Measurements from ENCODE around the gene SLIT3.

SLIT3 gene

DNA sequence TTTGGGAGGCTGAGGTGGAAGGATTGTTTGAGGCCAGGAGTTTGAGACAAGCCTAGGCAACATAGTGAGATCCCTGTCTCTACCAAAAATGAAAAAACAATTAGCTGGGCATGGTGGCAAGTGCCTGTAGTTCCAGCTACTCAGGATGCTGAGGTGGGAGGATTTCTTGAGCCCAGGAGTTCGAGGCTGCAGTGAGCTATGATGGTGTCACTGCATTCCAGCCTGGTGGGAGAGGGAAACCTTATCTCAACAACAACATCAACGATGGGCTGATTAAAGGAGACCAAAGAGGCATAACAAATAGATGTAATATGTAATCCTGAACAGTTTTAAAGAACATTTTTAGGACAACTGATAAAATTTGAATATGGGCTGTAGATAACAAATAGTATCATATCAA lies 687.5 kb downstream of the SLIT3 start:
- DNase-seq, result peak; percentile 25

DNA sequence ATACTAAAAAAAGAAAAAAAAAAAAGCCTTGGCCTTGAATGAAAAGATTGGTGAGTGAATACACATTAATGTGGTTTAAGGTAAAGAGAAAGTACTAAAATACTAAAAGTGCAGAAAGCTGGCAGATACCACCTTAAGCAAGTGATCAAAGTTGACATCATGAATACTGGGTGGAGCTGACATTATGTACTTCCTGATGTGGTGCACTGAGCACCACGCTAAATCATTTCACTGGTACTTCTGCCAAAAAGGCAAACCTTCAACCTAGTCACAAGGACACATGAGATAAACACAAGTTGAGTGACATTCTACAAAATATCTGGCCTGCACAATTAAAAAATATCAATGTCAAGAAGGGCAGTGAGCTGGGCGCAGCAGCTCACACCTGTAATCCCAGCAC lies 687.9 kb downstream of the SLIT3 start:
- no peak for DNase-seq

DNA sequence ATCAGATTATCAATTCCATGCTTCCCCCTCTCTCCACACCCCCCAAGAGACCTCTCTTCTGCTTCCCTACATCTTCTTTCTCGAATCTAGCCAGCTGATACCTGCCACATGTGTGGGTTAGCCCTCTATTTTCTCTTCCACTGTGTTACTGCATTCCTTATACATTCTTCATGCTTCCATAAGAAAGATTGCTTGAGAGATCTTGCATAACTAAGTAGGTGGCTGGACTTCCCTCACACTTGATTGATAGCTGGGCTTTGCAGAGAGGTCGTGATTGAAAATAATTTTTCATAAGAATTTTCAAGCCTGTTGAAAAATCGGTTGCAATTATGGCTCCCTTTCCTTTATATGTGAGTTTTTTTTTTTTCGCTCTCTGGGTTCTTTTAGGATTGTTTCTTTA lies 688.8 kb downstream of the SLIT3 start:
- peak; percentile 15 for DNase-seq
